Uterus (tissue), 4 donors: ENCODE data around the gene CLPTM1L. TPM values are rescaled to one million over a fixed set of nuclear protein-coding genes. Genes with fewer than 3 reads are reported as not detected.

ENCODE experiments used
- DNase-seq, 2 donors: peaks; one replicate each; pipeline ENCODE4 v3.0.0-alpha.2; 2019 to 2020
- H3K27ac ChIP-seq, 2 donors: fragments of 200-600 bp; sonication (generic); 1 replicate in 1 of 2; 2 replicates in 1 of 2; pipeline ENCODE4 v1.5.1; 2016 to 2018
- H3K27me3 ChIP-seq, 2 donors: fragments of 200-600 bp; sonication (generic); one replicate each; pipeline ENCODE4 v1.5.1; 2018 to 2019; ENCODE audit warnings: control low read depth in 1 of 2
- H3K36me3 ChIP-seq, 2 donors: fragments of 200-600 bp; sonication (generic); one replicate each; pipeline ENCODE4 v1.5.1; 2019; ENCODE audit warnings: control low read depth in 1 of 2
- H3K4me1 ChIP-seq, 2 donors: fragments of 200-600 bp; sonication (generic); one replicate each; pipeline ENCODE4 v1.5.1; 2018 to 2019; ENCODE audit warnings: control low read depth in 1 of 2
- H3K4me3 ChIP-seq, 2 donors: fragments of 200-600 bp; sonication (generic); 1 replicate in 1 of 2; 2 replicates in 1 of 2; pipeline ENCODE4 v1.5.1; 2018 to 2019; ENCODE audit warnings: mild to moderate bottlenecking in 1 of 2
- H3K9me3 ChIP-seq, 2 donors: fragments of 200-600 bp; sonication (generic); one replicate each; pipeline ENCODE4 v1.5.1; 2019; ENCODE audit warnings: control low read depth in 1 of 2
- CTCF ChIP-seq, 4 experiments: fragments of 200-600 bp in 2 of 4; fragments of 450-650 bp in 2 of 4; sonication (generic) in 2 of 4; IDR thresholded peaks; one replicate each; pipeline ENCODE4 v1.5.1; 2016 to 2019; ENCODE audit warnings: antibody characterized with exemption in 4 of 4, mild to moderate bottlenecking in 2 of 4, moderate library complexity in 1 of 4
- POLR2A ChIP-seq, 2 donors: fragments of 450-650 bp; IDR thresholded peaks; one replicate each; pipeline ENCODE4 v1.6.1; 2016; ENCODE audit warnings: antibody characterized with exemption in 2 of 2, mild to moderate bottlenecking in 1 of 2, moderate library complexity in 1 of 2
- intact Hi-C: fragments of 100-400 bp; cut with DNase I; formaldehyde crosslinking; loops from one replicate; pipeline ENCODE4 v1.15.1; 2023; ENCODE audit warnings: low total_unique reads
- total RNA-seq, 4 donors: library from RNA; depleted of rRNA in 3 of 4; stranded (reverse); fragments of >200 nt in 3 of 4; gene quantifications; one replicate each; pipeline versions ENCODE4 v1.1.0 to v1.2.4, GENCODE V29; 2014 to 2023
- donor health status: DM: yes; HTN: yes; CAD: no.

CLPTM1L gene
- total RNA-seq, 4 donors from 2014 or later = 63.2 to 74.3 (median 71.1) TPM

GRCh38 chr5:1387059-1387755, 42.3 kb upstream of the CLPTM1L start:
- no peak for TF ChIP-seq CTCF (IDR thresholded peaks at IDR 0.05)
- no peak for TF ChIP-seq POLR2A (IDR thresholded peaks at IDR 0.05)
- Histone ChIP-seq H3K27me3 (no peaks in the 10 kb centered on the region), H3K4me1 (no peaks in the 10 kb centered on the region), H3K36me3 (no peaks in the 10 kb centered on the region), H3K4me3 (no peak overlapping the region), H3K27ac (no peak overlapping the region), H3K9me3 (no peaks in the 10 kb centered on the region)
- intact Hi-C loops = no loop called here
- DNase-seq = no peak

- H3K9me3 ChIP-seq = no peaks in the 10 kb centered on the region
- TF ChIP-seq POLR2A (IDR thresholded peaks at IDR 0.05) (no peak), CTCF (IDR thresholded peaks at IDR 0.05) (no peak)
- no peaks in the 10 kb centered on the region for H3K36me3 ChIP-seq
- peak in 1 of 2 donors; percentile 18 for DNase-seq
- H3K27ac ChIP-seq = no peak overlapping the region
- intact Hi-C loops = no loop called here
- H3K4me1 ChIP-seq = no peaks in the 10 kb centered on the region
- no peaks in the 10 kb centered on the region for H3K27me3 ChIP-seq
- H3K4me3 ChIP-seq = peak overlapping the region; percentile 34 to 50
Measured at GRCh38 chr5:1386274-1386717, 41.4 kb upstream of the CLPTM1L start.

GRCh38 chr5:1385395-1386273, 40.7 kb upstream of the CLPTM1L start:
- H3K27me3 ChIP-seq = no peaks in the 10 kb centered on the region
- H3K9me3 ChIP-seq = no peaks in the 10 kb centered on the region
- DNase-seq = peak; percentile 65 to 66
- no peak overlapping the region for H3K27ac ChIP-seq
- TF ChIP-seq CTCF (IDR thresholded peaks at IDR 0.05) = no peak
- TF ChIP-seq POLR2A (IDR thresholded peaks at IDR 0.05) = peak; percentile 33 to 58
- H3K36me3 ChIP-seq = no peaks in the 10 kb centered on the region
- intact Hi-C loops = no loop called here
- peak overlapping the region; percentile 34 to 50 for H3K4me3 ChIP-seq
- no peaks in the 10 kb centered on the region for H3K4me1 ChIP-seq

- no peak overlapping the region for H3K4me3 ChIP-seq
- no peaks in the 10 kb centered on the region for H3K27me3 ChIP-seq
- TF ChIP-seq POLR2A (IDR thresholded peaks at IDR 0.05) (no peak), CTCF (IDR thresholded peaks at IDR 0.05) (no peak)
- H3K36me3 ChIP-seq = no peaks in the 10 kb centered on the region
- intact Hi-C loops = no loop called here
- DNase-seq = no peak
- H3K27ac ChIP-seq = no peak overlapping the region
- no peaks in the 10 kb centered on the region for H3K4me1 ChIP-seq
- H3K9me3 ChIP-seq = no peaks in the 10 kb centered on the region
Measured at GRCh38 chr5:1384521-1384920, 39.6 kb upstream of the CLPTM1L start.

- Histone ChIP-seq H3K27me3 (no peaks in the 10 kb centered on the region), H3K4me3 (no peak overlapping the region), H3K4me1 (no peaks in the 10 kb centered on the region), H3K9me3 (no peaks in the 10 kb centered on the region), H3K36me3 (no peaks in the 10 kb centered on the region), H3K27ac (no peak overlapping the region)
- TF ChIP-seq POLR2A (IDR thresholded peaks at IDR 0.05) (no peak), CTCF (IDR thresholded peaks at IDR 0.05) (no peak)
- intact Hi-C loops = no loop called here
- DNase-seq = no peak
Measured at GRCh38 chr5:1383886-1384401, 39.0 kb upstream of the CLPTM1L start.
